ENCODE measurements around the gene HAUS5. TPM values are rescaled to one million over a fixed set of nuclear protein-coding genes. Genes with fewer than 3 reads are reported as not detected.
A peak's percentile ranks its signal among the peaks of the same experiment; 100 is the strongest.

HAUS5 gene
- total RNA-seq, 1 donor from 2014 or later = 34.1 TPM

- no peaks in the 10 kb centered on the region for H3K9me3 Mint-ChIP-seq (ENCODE audit: low read depth)
- peaks cover 4% of the 10 kb centered on the region for H3K4me1 Mint-ChIP-seq (ENCODE audit: low read depth)
- H3K27ac Mint-ChIP-seq = no peak overlapping the region
- no peaks in the 10 kb centered on the region for H3K36me3 Mint-ChIP-seq (ENCODE audit: insufficient read depth)
- no peak overlapping the region for H3K4me3 Mint-ChIP-seq (ENCODE audit: low read depth)
- H3K27me3 Mint-ChIP-seq = peaks cover 44% of the 10 kb centered on the region
- no peak for DNase-seq (ENCODE audit: low spot score, unreplicated experiment)
- no peak for TF ChIP-seq CTCF (IDR thresholded peaks at IDR 0.05; ENCODE audit: unreplicated experiment)
Measured at GRCh38 chr19:35670686-35671085, 58.2 kb downstream of the HAUS5 start.

- TF ChIP-seq CTCF (IDR thresholded peaks at IDR 0.05; ENCODE audit: unreplicated experiment) = no peak
- DNase-seq (ENCODE audit: low spot score, unreplicated experiment) = no peak
- no peaks in the 10 kb centered on the region for H3K36me3 Mint-ChIP-seq (ENCODE audit: insufficient read depth)
- peaks cover 53% of the 10 kb centered on the region for H3K27me3 Mint-ChIP-seq
- no peaks in the 10 kb centered on the region for H3K9me3 Mint-ChIP-seq (ENCODE audit: low read depth)
- no peak overlapping the region for H3K4me3 Mint-ChIP-seq (ENCODE audit: low read depth)
- H3K4me1 Mint-ChIP-seq (ENCODE audit: low read depth) = peaks cover 2% of the 10 kb centered on the region
- H3K27ac Mint-ChIP-seq = no peak overlapping the region
Measured at GRCh38 chr19:35671818-35672217, 59.3 kb downstream of the HAUS5 start.

- DNase-seq (ENCODE audit: low spot score, unreplicated experiment) = no peak
- TF ChIP-seq CTCF (IDR thresholded peaks at IDR 0.05; ENCODE audit: unreplicated experiment) = no peak
- Mint-ChIP-seq H3K27ac (no peak overlapping the region), H3K27me3 (peaks cover 60% of the 10 kb centered on the region), H3K4me1 (ENCODE audit: low read depth) (peaks cover 2% of the 10 kb centered on the region), H3K9me3 (ENCODE audit: low read depth) (no peaks in the 10 kb centered on the region), H3K4me3 (ENCODE audit: low read depth) (peak overlapping the region; percentile 64), H3K36me3 (ENCODE audit: insufficient read depth) (no peaks in the 10 kb centered on the region)
Measured at GRCh38 chr19:35673121-35673804, 60.7 kb downstream of the HAUS5 start.

Other genes with a start within 250 kb of the HAUS5 start
- 0.16 TPM in 1 of 2 replicates, not detected in the other for gene GPR42, start 241.7 kb upstream of the HAUS5 start, total RNA-seq
- 1.2 and 1.9 TPM in 2 replicates for gene FFAR2, start 164.5 kb upstream of the HAUS5 start, total RNA-seq
- gene KRTDAP, start 122.3 kb upstream of the HAUS5 start, total RNA-seq = 1.6 and 4.8 TPM in 2 replicates
- 201 and 213 TPM in 2 replicates for gene DMKN, start 99.1 kb upstream of the HAUS5 start, total RNA-seq
- 0.16 and 0.24 TPM in 2 replicates for gene SBSN, start 84.4 kb upstream of the HAUS5 start, total RNA-seq
- not detected in 2 replicates for gene GAPDHS, start 79.3 kb upstream of the HAUS5 start, total RNA-seq
- 94.2 and 95.2 TPM in 2 replicates for gene TMEM147, start 67.1 kb upstream of the HAUS5 start, total RNA-seq
- 0.18 TPM in 1 of 2 replicates, not detected in the other for gene ATP4A, start 49.1 kb upstream of the HAUS5 start, total RNA-seq
- gene PMIS2, start 26.6 kb upstream of the HAUS5 start, total RNA-seq = not detected in 2 replicates
- gene RBM42, start 16.3 kb downstream of the HAUS5 start, total RNA-seq = 69.2 and 76.0 TPM in 2 replicates
- 1.0 and 1.3 TPM in 2 replicates for gene ETV2, start 29.0 kb downstream of the HAUS5 start, total RNA-seq
- 307 and 315 TPM in 2 replicates for gene COX6B1, start 35.6 kb downstream of the HAUS5 start, total RNA-seq
- gene UPK1A, start 53.8 kb downstream of the HAUS5 start, total RNA-seq = not detected in 2 replicates
- gene ZBTB32, start 91.8 kb downstream of the HAUS5 start, total RNA-seq = not detected in 2 replicates
- 65.0 and 70.2 TPM in 2 replicates for gene KMT2B, start 105.3 kb downstream of the HAUS5 start, total RNA-seq
- 5.1 TPM in 2 replicates for gene IGFLR1, start 129.7 kb downstream of the HAUS5 start, total RNA-seq
- gene U2AF1L4, start 132.7 kb downstream of the HAUS5 start, total RNA-seq = 35.5 and 37.4 TPM in 2 replicates
- gene PSENEN, start 132.9 kb downstream of the HAUS5 start, total RNA-seq = 81.4 and 83.8 TPM in 2 replicates
- gene LIN37, start 135.8 kb downstream of the HAUS5 start, total RNA-seq = 12.7 and 13.1 TPM in 2 replicates
- 0.33 TPM in 1 of 2 replicates, not detected in the other for gene HSPB6, start 144.3 kb downstream of the HAUS5 start, total RNA-seq
- 58.6 and 62.3 TPM in 2 replicates for gene PROSER3, start 145.4 kb downstream of the HAUS5 start, total RNA-seq
- gene ARHGAP33, start 162.8 kb downstream of the HAUS5 start, total RNA-seq = 46.3 and 54.3 TPM in 2 replicates
- gene PRODH2, start 200.1 kb downstream of the HAUS5 start, total RNA-seq = 5.3 TPM in 2 replicates
- 15.7 and 17.5 TPM in 2 replicates for gene NPHS1, start 239.8 kb downstream of the HAUS5 start, total RNA-seq
- gene KIRREL2, start 244.2 kb downstream of the HAUS5 start, total RNA-seq = 97.5 and 100.0 TPM in 2 replicates

Measured in progenitor cell of endocrine pancreas (in vitro differentiated cells).